Measurements from ENCODE around the gene OR6C3. TPM values are rescaled to one million over a fixed set of nuclear protein-coding genes. Genes with fewer than 3 reads are reported as not detected.

The OR6C3 gene
- not detected in 2 replicates for total RNA-seq

DNA sequence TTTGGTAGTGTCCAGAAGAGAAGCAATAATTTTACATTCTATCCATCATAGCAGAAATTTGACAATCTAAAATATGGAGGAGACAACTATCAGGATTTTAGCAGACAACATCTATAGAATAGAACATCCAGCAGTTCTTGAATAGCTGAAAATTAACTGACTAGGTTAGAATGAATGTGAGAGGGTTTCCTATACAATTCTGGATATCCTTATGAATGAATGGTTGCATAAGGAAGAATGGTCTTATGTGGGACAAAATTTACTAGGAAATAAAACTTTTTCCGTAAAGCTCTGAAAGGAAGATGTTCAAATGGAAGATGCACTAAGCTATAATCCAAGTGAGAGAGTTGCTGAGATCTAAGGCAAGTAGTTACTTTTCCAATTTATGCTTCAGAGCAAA lies at the start of gene OR6C3:
Gene OR6C3 (plus strand): TSS at position 301 of the 400 bp plus-strand sequence. CDS start 955 bp downstream, outside the sequence.

DNA sequence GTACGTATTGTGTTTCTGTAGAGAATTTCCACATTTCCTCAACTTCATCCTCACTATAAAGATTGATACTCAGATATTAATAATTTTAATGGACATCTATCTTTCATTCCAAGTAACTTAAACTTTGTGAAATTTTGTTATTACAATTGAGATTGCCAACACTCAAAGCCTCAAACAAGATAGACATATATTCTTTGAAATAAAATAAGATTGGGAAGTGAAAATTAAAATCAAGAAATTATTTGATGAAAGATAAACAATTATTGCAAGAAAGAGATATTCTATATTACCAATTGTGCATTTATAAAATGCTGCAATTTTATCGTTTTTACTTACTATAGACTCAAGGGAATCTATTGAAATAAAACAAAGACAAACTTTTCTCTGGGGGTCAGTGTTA lies 34.1 kb upstream of the OR6C3 start, which contains the start of gene OR6C6:
Gene OR6C6 (minus strand): TSS at position 101 of the 400 bp plus-strand sequence. CDS start 1,337 bp downstream, outside the sequence.

DNA sequence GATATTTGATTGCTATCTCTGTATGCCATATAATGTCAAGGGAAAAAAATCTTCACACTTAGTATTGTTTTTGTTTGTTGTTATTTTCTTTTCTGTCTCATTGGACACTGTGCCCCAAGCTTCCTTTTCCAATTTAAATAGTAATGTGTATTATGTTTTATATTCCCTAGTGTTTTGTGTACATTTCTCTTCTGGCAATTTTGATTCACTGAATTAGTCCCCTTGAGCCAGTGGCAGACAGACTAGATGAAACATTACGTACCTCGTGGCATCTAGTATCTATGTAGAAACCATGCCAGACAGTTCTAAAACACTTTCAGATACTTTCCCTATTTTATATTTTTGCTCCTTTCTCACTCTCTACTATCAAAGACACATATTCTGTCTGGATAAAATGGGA lies 16.5 kb upstream of the OR6C3 start, which contains the start of gene OR6C1:
Gene OR6C1 (plus strand): TSS at position 301 of the 400 bp plus-strand sequence. CDS start 6,257 bp downstream, outside the sequence.

DNA sequence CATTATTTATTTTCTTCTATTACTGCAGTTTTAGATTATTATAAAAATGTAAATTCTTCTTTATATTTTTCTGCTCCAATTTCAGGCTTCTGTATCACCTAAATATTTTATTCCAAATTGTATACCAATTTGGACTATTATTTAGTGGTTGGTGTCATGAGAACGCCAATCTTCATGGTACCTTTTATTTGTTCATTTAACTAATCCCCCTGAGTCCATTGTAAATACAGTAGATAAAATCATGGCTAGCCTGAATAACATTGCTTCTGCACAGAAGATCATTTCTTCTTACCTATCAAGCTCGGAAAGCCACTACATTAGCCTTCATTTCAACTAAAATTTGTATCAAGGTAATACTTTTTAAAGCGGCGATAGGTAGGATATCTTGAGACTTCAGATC lies 32.1 kb downstream of the OR6C3 start, which contains the start of gene OR6C75:
Gene OR6C75 (plus strand): TSS at position 301 of the 400 bp plus-strand sequence. CDS start 2,136 bp downstream, outside the sequence.

Other genes starting within 250 kb of the OR6C3 start
- gene OR9K2, start 204.3 kb upstream of the OR6C3 start, total RNA-seq, result not detected in 2 replicates
- gene OR10A7, start 109.7 kb upstream of the OR6C3 start, total RNA-seq, result not detected in 2 replicates
- gene OR6C74, start 86.1 kb upstream of the OR6C3 start, total RNA-seq, result not detected in 2 replicates
- not detected in 2 replicates for gene OR6C6, start 34.2 kb upstream of the OR6C3 start, total RNA-seq
- gene OR6C1, start 16.4 kb upstream of the OR6C3 start, total RNA-seq, result not detected in 2 replicates
- gene OR6C75, start 32.2 kb downstream of the OR6C3 start, total RNA-seq, result not detected in 2 replicates
- gene OR6C65, start 69.8 kb downstream of the OR6C3 start, total RNA-seq, result not detected in 2 replicates
- not detected in 2 replicates for gene OR6C76, start 95.5 kb downstream of the OR6C3 start, total RNA-seq
- not detected in 2 replicates for gene OR6C2, start 113.3 kb downstream of the OR6C3 start, total RNA-seq
- gene OR6C70, start 139.4 kb downstream of the OR6C3 start, total RNA-seq, result not detected in 2 replicates
- gene OR6C68, start 161.6 kb downstream of the OR6C3 start, total RNA-seq, result not detected in 2 replicates
- gene OR6C4, start 218.9 kb downstream of the OR6C3 start, total RNA-seq, result not detected in 2 replicates
- not detected in 2 replicates for gene OR2AP1, start 241.7 kb downstream of the OR6C3 start, total RNA-seq

Data from dermis lymphatic vessel endothelial cell (primary cell).